GM19372 (cell line): ENCODE results near the gene AANAT.

Experiments
- ATAC-seq: cut with Tn5 transposase; IDR thresholded peaks from one replicate; pipeline ENCODE4 v1.9.1; 2021; ENCODE audit warnings: mild to moderate bottlenecking, low read depth, moderate library complexity; ENCODE audit not compliant: unreplicated experiment

AANAT gene

GRCh38 chr17:76467366-76467765, at the start of gene AANAT:
Gene AANAT, plus strand, starts transcription at chr17:76467603. Its CDS starts 1,144 bp downstream, at chr17:76468747.
- no peak for ATAC-seq

- no peak for ATAC-seq
Observed at GRCh38 chr17:76419576-76420260, 47.7 kb upstream of the AANAT start.

- ATAC-seq, result no peak
Observed at GRCh38 chr17:76420356-76421043, 46.9 kb upstream of the AANAT start.

- no peak for ATAC-seq
Observed at GRCh38 chr17:76421044-76421407, 46.4 kb upstream of the AANAT start.

- ATAC-seq, result no peak
Observed at GRCh38 chr17:76422406-76422805, 45.0 kb upstream of the AANAT start.

GRCh38 chr17:76422860-76423259, 44.5 kb upstream of the AANAT start:
- ATAC-seq, result no peak

- ATAC-seq, result no peak
Observed at GRCh38 chr17:76426853-76427252, 40.5 kb upstream of the AANAT start.

- no peak for ATAC-seq
Observed at GRCh38 chr17:76427501-76428231, 39.7 kb upstream of the AANAT start.

- no peak for ATAC-seq
Observed at GRCh38 chr17:76428511-76428910, 38.9 kb upstream of the AANAT start.

- no peak for ATAC-seq
Observed at GRCh38 chr17:76431509-76431908, 35.9 kb upstream of the AANAT start.

GRCh38 chr17:76432004-76432403, 35.4 kb upstream of the AANAT start:
- no peak for ATAC-seq

GRCh38 chr17:76432712-76433336, 34.6 kb upstream of the AANAT start:
- no peak for ATAC-seq

- no peak for ATAC-seq
Observed at GRCh38 chr17:76433693-76434092, 33.7 kb upstream of the AANAT start.

- no peak for ATAC-seq
Observed at GRCh38 chr17:76434870-76435269, 32.5 kb upstream of the AANAT start.

- no peak for ATAC-seq
Observed at GRCh38 chr17:76435751-76436150, 31.7 kb upstream of the AANAT start.

- ATAC-seq, result no peak
Observed at GRCh38 chr17:76437467-76438402, 29.7 kb upstream of the AANAT start.

- no peak for ATAC-seq
Observed at GRCh38 chr17:76438906-76439305, 28.5 kb upstream of the AANAT start.

GRCh38 chr17:76439314-76439928, 28.0 kb upstream of the AANAT start:
- ATAC-seq, result no peak

- no peak for ATAC-seq
Observed at GRCh38 chr17:76440751-76441362, 26.5 kb upstream of the AANAT start.
